RWPE2 (cell line): Measurements from ENCODE around the gene TSPAN4.

Experiments
- ATAC-seq: fragments of 200-7000 bp; cut with Tn5 transposase; 3 replicates; pipeline ENCODE4 v1.9.1; 2021; ENCODE audit warnings: low read depth
- DNase-seq: peaks from one replicate; pipeline ENCODE4 v3.0.0-alpha.2; 2020; ENCODE audit warnings: low spot score
- H3K27ac ChIP-seq: fragments of 450-650 bp; 2 replicates; pipeline ENCODE4 v1.5.1; 2017; ENCODE audit warnings: mild to moderate bottlenecking; ENCODE audit not compliant: poor library complexity, severe bottlenecking
- H3K27me3 ChIP-seq: fragments of 250-450 bp; sonication (Bioruptor Pico); 2 replicates; pipeline ENCODE4 v1.5.1; 2021; ENCODE audit warnings: mild to moderate bottlenecking, moderate library complexity; ENCODE audit not compliant: insufficient read depth, poor library complexity, severe bottlenecking
- H3K36me3 ChIP-seq: fragments of 250-450 bp; sonication (Bioruptor Pico); 2 replicates; pipeline ENCODE4 v1.5.1; 2020; ENCODE audit warnings: low read depth, mild to moderate bottlenecking, moderate library complexity
- H3K4me1 ChIP-seq: fragments of 250-450 bp; sonication (Bioruptor Pico); 2 replicates; pipeline ENCODE4 v1.5.1; 2021; ENCODE audit warnings: mild to moderate bottlenecking, moderate library complexity; ENCODE audit not compliant: insufficient read depth, poor library complexity, severe bottlenecking
- H3K4me3 ChIP-seq: fragments of 250-450 bp; sonication (Bioruptor Pico); 2 replicates; pipeline ENCODE4 v1.5.1; 2021; ENCODE audit warnings: mild to moderate bottlenecking, moderate library complexity; ENCODE audit not compliant: severe bottlenecking
- H3K9me3 ChIP-seq: fragments of 250-450 bp; sonication (Bioruptor Pico); 2 replicates; pipeline ENCODE4 v1.5.1; 2021; ENCODE audit warnings: mild to moderate bottlenecking, moderate library complexity; ENCODE audit not compliant: severe bottlenecking
- TF ChIP-seq, protein P1 (sequence below): fragments of 450-650 bp; IDR thresholded peaks from one replicate; pipeline ENCODE4 v1.5.1; 2017; ENCODE audit warnings: mild to moderate bottlenecking, moderate library complexity; ENCODE audit not compliant: poor library complexity, severe bottlenecking

TSPAN4 gene

DNA sequence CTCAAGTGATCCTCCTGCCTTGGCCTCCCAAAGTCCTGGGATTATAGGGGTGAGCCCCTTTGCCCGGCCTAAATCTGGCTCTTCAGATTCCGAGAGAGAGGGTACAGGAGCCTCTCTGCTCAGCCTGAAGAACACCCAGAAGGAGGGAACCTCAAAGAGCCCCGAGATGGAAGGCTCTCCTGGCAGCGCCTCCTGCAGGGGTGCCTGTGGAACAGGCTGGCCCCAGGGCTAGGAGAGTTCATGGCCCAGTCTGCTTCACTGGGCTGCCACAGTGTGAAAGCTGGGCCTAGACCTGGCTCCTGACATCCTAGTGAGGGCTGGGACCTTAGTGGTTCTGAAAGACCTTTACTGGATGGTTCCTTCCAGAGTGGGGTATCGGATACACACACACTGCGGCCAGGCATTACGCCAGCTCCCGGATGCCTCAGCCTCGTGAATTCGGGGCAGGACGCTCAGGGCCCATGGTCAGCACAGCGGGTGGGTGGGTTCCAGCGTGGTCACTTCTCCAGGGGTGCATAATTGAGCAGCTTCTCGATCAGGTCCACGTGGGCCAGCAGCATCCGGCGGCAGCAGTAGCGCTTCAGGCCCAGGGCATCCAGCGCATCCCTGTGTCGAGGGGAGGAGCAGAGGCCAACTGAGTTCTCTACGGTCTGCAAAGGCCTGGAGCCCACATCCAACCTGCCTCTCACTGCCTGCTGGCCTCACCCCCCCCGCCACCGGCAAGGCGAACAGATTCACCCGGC lies 2.6 kb upstream of the TSPAN4 start:
- H3K36me3 ChIP-seq, result peaks cover 56% of the 10 kb centered on the region
- TF ChIP-seq, protein P1, sequence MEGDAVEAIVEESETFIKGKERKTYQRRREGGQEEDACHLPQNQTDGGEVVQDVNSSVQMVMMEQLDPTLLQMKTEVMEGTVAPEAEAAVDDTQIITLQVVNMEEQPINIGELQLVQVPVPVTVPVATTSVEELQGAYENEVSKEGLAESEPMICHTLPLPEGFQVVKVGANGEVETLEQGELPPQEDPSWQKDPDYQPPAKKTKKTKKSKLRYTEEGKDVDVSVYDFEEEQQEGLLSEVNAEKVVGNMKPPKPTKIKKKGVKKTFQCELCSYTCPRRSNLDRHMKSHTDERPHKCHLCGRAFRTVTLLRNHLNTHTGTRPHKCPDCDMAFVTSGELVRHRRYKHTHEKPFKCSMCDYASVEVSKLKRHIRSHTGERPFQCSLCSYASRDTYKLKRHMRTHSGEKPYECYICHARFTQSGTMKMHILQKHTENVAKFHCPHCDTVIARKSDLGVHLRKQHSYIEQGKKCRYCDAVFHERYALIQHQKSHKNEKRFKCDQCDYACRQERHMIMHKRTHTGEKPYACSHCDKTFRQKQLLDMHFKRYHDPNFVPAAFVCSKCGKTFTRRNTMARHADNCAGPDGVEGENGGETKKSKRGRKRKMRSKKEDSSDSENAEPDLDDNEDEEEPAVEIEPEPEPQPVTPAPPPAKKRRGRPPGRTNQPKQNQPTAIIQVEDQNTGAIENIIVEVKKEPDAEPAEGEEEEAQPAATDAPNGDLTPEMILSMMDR, result peak; percentile 18
- DNase-seq (no peak), ATAC-seq (no peak)
- no peaks in the 10 kb centered on the region for H3K27me3 ChIP-seq
- H3K4me1 ChIP-seq, result peaks cover 10% of the 10 kb centered on the region
- H3K9me3 ChIP-seq, result no peaks in the 10 kb centered on the region
- peak overlapping the region; percentile 97 for H3K27ac ChIP-seq
- no peak overlapping the region for H3K4me3 ChIP-seq

DNA sequence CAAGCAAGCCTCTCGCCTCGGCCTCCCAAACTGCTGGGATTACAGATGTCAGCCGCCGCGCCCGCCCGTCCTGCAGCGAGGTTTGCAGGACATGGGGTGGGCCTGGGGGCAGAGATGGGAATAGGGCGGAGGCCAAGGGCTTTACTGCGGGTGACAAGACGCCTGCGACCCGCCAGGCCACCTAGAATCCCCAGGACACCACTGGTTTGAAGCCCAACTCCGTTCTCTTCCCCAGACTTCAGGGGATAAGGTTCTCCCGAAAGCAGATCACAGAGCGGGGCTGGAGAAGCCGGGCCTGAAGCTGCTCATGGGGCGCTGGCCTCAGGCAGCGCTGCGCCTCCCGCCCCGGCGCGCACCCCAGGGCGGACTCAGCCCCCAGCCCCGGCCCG lies 677 bp upstream of the TSPAN4 start:
- Histone ChIP-seq H3K36me3 (peaks cover 44% of the 10 kb centered on the region), H3K27me3 (no peaks in the 10 kb centered on the region), H3K4me3 (peak overlapping the region; percentile 58), H3K4me1 (peaks cover 24% of the 10 kb centered on the region), H3K9me3 (no peaks in the 10 kb centered on the region), H3K27ac (peak overlapping the region; percentile 97)
- TF ChIP-seq, protein P1, result no peak
- ATAC-seq (no peak; the same call in 2 of the 3 replicates), DNase-seq (no peak)

DNA sequence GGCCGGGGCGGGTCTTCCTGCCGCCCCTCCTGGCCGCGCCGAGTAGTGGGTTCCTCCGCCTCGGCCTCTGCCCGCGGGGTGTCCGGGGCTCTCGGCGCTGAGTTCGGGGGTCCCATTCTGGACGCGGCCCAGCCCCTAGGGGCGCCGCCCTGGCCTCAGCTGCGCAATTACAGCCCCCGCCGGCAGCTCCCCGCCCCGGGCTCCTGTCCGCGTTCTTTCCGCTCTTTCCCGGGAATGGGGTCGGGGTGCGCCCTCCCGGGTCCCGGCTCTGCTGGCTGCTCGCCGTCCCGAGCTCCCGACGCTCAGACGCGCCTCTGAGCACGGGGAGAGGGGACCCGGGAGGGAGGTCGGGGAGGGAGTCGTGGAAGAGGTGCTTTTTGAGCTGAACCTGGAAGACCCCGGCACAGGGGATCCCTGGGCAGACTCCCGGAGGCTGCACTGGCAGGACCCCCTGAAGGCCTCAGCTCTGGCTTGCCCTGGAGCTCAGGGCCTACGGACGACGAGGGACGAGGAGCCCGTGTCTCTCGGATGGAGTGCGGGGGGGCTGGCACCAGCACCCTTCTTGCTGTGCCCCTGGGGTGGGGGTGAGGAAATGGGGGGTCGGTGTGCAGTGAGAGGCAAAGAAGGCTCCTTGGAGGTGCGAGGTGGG lies 558 bp downstream of the TSPAN4 start:
- ATAC-seq (no peak), DNase-seq (no peak)
- peak overlapping the region; percentile 97 for H3K27ac ChIP-seq
- TF ChIP-seq, protein P1, result no peak
- no peaks in the 10 kb centered on the region for H3K9me3 ChIP-seq
- peaks cover 24% of the 10 kb centered on the region for H3K4me1 ChIP-seq
- peaks cover 33% of the 10 kb centered on the region for H3K36me3 ChIP-seq
- H3K27me3 ChIP-seq, result no peaks in the 10 kb centered on the region
- H3K4me3 ChIP-seq, result peak overlapping the region; percentile 58

DNA sequence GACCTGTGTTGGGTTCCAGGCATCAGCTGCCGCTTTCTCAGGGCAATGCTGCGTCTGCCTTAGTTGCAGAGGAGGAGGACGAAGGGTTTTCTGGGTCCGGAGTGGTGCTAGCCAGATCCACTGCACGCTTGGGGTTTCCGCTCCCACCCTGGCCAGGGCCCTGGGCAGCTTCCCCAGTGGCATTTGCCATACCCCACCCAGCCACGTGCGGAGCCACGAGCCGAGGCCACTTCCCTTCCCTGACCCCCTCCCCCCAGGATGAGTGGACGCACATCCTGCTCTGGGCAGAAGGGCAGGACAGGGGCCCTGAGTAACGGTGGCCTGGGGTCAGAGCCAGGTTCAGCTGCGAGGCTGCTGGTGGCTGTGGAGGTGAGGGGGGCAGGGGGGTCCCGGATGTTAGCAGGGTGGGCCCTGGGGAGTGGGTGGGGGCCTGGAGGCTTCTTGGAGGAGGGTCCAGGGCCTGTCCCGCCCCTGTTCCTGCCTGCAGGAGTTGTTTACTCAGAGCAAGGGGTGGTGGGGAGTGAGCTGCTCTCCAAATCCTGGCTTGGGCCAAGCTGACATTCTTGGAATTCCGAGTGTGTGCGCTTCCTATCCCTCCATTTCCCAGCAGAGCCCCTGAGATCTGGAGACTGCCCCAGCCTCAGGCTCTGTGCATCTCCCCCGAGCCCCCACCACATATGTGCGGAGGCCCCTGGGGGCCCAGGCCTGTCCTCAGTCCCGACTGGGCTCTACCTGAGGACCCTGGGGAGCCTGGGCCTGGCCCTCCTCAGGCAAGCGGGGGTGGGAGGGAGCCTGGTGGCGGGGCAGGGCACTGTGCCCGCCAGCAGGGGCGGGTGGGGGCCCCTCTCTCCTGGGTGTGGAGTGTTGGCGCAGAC lies 1.4 kb downstream of the TSPAN4 start:
- DNase-seq (peak; percentile 95), ATAC-seq (peak; percentile 64)
- H3K27me3 ChIP-seq, result no peaks in the 10 kb centered on the region
- H3K27ac ChIP-seq, result peak overlapping the region; percentile 97
- peaks cover 24% of the 10 kb centered on the region for H3K4me1 ChIP-seq
- peaks cover 31% of the 10 kb centered on the region for H3K36me3 ChIP-seq
- peak overlapping the region; percentile 58 for H3K4me3 ChIP-seq
- no peaks in the 10 kb centered on the region for H3K9me3 ChIP-seq
- TF ChIP-seq, protein P1, result peak; percentile 10
